Measurements from ENCODE around the gene TBC1D2. TPM values are rescaled to one million over a fixed set of nuclear protein-coding genes. Genes with fewer than 3 reads are reported as not detected.

TBC1D2 gene
- total and polyA plus RNA-seq, 2 of the 4 experiments (the other 2 are of a cell fraction), result 36.9 to 62.7 TPM

DNA sequence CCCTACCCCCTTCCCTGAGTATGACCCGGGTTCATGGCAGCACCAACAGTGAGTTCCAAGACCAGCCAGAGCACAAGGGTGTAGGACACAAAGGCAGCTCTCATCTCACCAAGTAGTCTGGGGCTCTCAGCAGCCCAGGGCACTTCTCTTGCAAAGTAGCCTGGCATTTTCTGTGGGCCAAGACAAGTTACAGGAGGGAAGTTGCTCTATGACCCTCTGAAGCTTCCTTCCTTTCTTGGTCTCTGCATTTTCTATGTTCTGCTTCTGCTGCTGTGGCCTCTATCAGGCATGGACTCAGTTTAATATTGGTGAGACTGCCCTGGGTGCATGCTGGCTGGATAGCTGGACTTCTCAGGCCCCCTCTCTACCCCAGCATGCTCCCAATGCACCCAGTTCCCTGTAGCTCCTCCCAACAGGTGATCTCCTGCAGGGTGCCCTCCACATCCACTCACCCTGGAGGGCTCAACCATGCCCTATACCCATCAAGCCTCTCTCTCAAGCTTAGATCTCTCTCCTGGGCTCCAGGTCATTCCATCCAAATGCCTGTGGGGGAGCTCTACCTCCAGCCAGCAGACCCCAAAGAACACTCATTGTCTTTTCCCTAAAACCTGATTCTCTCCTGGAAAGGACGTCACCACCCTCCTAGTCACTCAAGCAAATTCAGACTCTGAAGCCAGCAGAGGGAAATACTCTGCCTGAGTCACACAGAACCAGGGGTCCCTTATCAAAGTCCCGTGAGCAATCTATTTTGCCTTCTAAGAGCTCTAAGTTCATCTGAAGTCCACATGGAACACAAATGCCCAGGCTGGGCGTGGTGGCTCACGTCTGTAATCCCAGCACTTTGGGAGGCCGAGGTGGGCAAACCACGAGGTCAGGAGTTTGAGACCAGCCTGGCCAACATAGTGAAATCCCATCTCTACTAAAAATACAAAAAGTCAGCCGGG lies 13.8 kb downstream of the TBC1D2 start:
- intact Hi-C loops (cut with micrococcal nuclease), result no loop called here
- Histone ChIP-seq H3K36me3 (ENCODE audit: control insufficient read depth, insufficient read depth, low read length) (peaks cover 17% of the 10 kb centered on the region), H3K4me2 (ENCODE audit: low read depth, low read length) (no peak overlapping the region), H4K91ac (ENCODE audit: insufficient read depth, low read depth, low read length) (no peak overlapping the region), H3K18ac (ENCODE audit: low read depth, low read length) (no peak overlapping the region), H3K4ac (ENCODE audit: low read depth, low read length) (peak overlapping the region; percentile 29; the same call in 1 of the 2 replicates), H3K4me3 (ENCODE audit: insufficient read depth, low read depth, low read length) (no peak overlapping the region), H4K20me1 (ENCODE audit: insufficient read depth, low read length) (no peaks in the 10 kb centered on the region), H3K56ac (ENCODE audit: extremely low read depth, insufficient read depth, low read length) (no peak overlapping the region; the same call in 1 of the 2 replicates), H2BK5ac (ENCODE audit: low read depth, low read length, poor library complexity, severe bottlenecking) (peak overlapping the region; percentile 36), H3K23ac (ENCODE audit: low read depth, low read length) (peak overlapping the region; percentile 56), H3K14ac (replicated peaks; ENCODE audit: low read depth, low read length) (peak overlapping the region; percentile 69), H2AK9ac (replicated peaks; ENCODE audit: low read depth, low read length, poor library complexity) (peak overlapping the region; percentile 58), H2AFZ (replicated peaks; ENCODE audit: low read length, poor library complexity) (no peak overlapping the region), H3K9ac (ENCODE audit: low read depth, low read length) (no peak overlapping the region), H3K9me1 (ENCODE audit: insufficient read depth, low read length) (peaks cover 19% of the 10 kb centered on the region), H2BK15ac (ENCODE audit: low read depth, low read length) (no peak overlapping the region), H2BK20ac (ENCODE audit: low read depth, low read length) (no peak overlapping the region; the same call in 1 of the 2 replicates), H2AK5ac (ENCODE audit: low read depth, low read length) (no peak overlapping the region), H3K79me1 (ENCODE audit: low read depth in 1 of 2, low read length in 2 of 2) (peaks cover 6 to 51% of the 10 kb centered on the region in 2 experiments), H4K8ac (ENCODE audit: low read depth in 2 of 2, low read length in 2 of 2) (no peak overlapping the region), H3K4me1 (ENCODE audit: control insufficient read depth, insufficient read depth, low read length) (peaks cover 6% of the 10 kb centered on the region), H3K9me3 (ENCODE audit: control insufficient read depth, insufficient read depth, low read length) (no peaks in the 10 kb centered on the region), H3K27ac (ENCODE audit: insufficient read depth, low read length) (no peak overlapping the region), H3K27me3 (ENCODE audit: control insufficient read depth, insufficient read depth, low read length) (no peaks in the 10 kb centered on the region), H4K5ac (ENCODE audit: low read depth, low read length) (no peak overlapping the region), H2BK120ac (ENCODE audit: low read depth, low read length) (no peak overlapping the region)
- ATAC-seq (ENCODE audit: low read depth), result no peak
- in situ Hi-C loops (cut with MboI; ENCODE audit: low sequenced_read_pairs), result no loop called here
- dilution Hi-C loops (cut with HindIII; ENCODE audit: low sequenced_read_pairs, unreplicated experiment), result no loop called here
- DNase-seq, result no peak
- TF ChIP-seq RFX5 (IDR thresholded peaks at IDR 0.05; ENCODE audit: low read depth, low read length), result no peak
- BruUV-seq (replicated peaks), result no TSS peak
- POLR2A ChIA-PET (ENCODE audit: unreplicated experiment), result no interaction called here
- CTCF ChIA-PET, result interaction anchor here (0.6 to 1.2 kb wide), 3 partner anchors 14 to 319 kb away, joined by 3 read pairs; no protein-coding TSS in a partner anchor
- WGBS, 2 experiments (ENCODE audit: extremely low coverage in 2 of 2, insufficient read length in 1 of 2), result 90% methylated on average over 2 of the region's 8 CpGs; no CpG with 5 or more reads in 1 of the 2 experiments

Data from IMR-90 (cell line).